ENCODE results near the gene PTPRF.

The PTPRF gene

DNA sequence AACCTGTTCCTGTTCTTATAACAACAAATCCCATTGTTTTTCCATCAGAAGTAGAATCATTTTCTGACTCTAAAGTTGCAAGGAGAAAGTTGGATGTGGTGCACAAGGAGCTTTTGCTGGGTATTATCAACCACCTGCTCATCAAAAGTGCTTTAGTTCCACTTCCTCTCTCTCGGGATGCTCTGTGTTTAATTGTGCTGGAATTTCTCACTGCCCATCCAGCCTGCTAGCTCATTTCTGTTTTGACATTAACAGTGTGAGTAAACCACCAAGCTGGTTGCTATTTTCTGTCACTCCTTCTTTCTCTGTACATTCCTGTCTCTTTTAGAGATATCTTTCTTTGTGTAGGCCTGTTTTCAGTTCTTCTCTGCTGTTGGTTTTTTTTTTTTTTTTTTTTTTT is 125.3 kb downstream of the PTPRF start:
- no peak overlapping the region for H3K27ac ChIP-seq (ENCODE audit: low read length, poor library complexity, severe bottlenecking)
- H3K36me3 ChIP-seq (ENCODE audit: control insufficient read depth in 1 of 2, insufficient read depth in 2 of 2, low read depth in 1 of 2, low read length in 2 of 2), result peaks cover 48 to 77% of the 10 kb centered on the region in 2 experiments
- no peak overlapping the region for H4K91ac ChIP-seq (ENCODE audit: low read length)
- H2BK120ac ChIP-seq (ENCODE audit: low read depth, low read length), result no peak overlapping the region
- no peak overlapping the region for H2BK5ac ChIP-seq (ENCODE audit: low read depth, low read length, poor library complexity, severe bottlenecking)
- H3K14ac ChIP-seq (ENCODE audit: low read length in 2 of 2), result no peak overlapping the region
- no peak overlapping the region for H3K18ac ChIP-seq (ENCODE audit: low read depth in 1 of 2, low read length in 2 of 2)
- peaks cover 6% of the 10 kb centered on the region for H3K4me1 ChIP-seq (ENCODE audit: control insufficient read depth, insufficient read depth, low read depth, low read length)
- no peak overlapping the region for H3K9ac ChIP-seq (ENCODE audit: low read length)
- no peak overlapping the region for H3K4me3 ChIP-seq (ENCODE audit: insufficient read depth in 1 of 2, low read depth in 1 of 2, low read length in 2 of 2)
- no peak overlapping the region for H2BK12ac ChIP-seq (ENCODE audit: low read length in 2 of 2)
- no peak overlapping the region for H2BK15ac ChIP-seq (ENCODE audit: low read depth, poor library complexity, severe bottlenecking)
- DNase-seq, result no peak
- no peaks in the 10 kb centered on the region for H3K9me3 ChIP-seq (ENCODE audit: control insufficient read depth, low read length)
- H3K79me1 ChIP-seq (replicated peaks; ENCODE audit: low read length, poor library complexity, severe bottlenecking), result peaks cover 29% of the 10 kb centered on the region
- H2AFZ ChIP-seq (ENCODE audit: low read depth, low read length), result no peak overlapping the region
- no peak overlapping the region for H2AK5ac ChIP-seq (ENCODE audit: low read length, severe bottlenecking)
- no peak overlapping the region for H3K4ac ChIP-seq (ENCODE audit: low read depth in 1 of 2, low read length in 2 of 2)
- H3K27me3 ChIP-seq (ENCODE audit: control insufficient read depth in 1 of 2, insufficient read depth in 1 of 2, low read length in 2 of 2), result no peaks in the 10 kb centered on the region
- 83% methylated on average over 1 of the region's 1 CpG for WGBS
- H4K8ac ChIP-seq (ENCODE audit: low read length), result no peak overlapping the region
- no peak overlapping the region for H3K4me2 ChIP-seq (ENCODE audit: low read length, poor library complexity, severe bottlenecking)
- no peak overlapping the region for H3K23ac ChIP-seq (ENCODE audit: low read length in 2 of 2)

DNA sequence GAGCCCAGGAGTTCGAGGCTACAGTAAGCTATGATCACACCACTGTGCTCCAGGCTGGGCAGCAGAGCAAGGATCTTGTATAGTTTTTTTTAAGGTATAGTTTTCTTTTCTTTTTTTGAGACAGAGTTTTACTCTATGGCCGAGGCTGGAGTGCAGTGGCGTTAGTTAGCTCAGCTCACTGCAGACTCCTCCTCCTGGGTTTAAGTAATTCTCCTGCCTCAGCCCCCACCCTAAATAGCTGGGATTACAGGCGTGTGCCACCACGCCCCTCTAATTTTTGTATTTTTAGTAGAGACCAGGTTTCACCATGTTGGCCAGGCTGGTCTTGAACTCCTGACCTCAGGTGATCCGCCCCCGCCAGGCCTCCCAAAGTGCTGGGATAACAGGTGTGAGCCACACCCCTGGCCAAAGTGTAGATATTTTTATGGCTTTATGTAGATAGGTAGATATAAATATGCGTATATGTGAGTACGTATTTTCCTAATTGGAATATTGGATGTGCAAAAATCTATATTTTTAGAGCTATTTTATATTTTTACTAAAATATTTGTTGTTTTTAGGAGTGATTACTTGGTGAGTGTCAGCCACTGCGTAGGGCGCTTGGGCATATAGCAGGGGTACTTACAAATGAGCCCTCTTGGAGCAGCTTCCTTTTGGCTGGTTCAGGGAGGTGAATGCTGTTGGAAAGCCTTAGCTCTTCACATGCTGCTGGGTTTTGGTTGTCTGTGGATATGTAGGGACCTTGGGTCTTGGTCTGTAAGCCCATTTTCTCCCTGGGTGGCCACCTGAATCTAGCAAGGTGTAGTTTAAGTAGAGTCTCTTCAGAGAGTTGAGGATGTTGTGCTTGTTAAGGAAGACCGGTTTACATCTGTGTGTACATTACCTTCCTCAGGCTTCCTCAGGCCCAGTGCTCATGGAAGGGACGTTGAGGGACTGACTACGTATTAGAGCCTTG is 128.8 kb downstream of the PTPRF start:
- Histone ChIP-seq H3K14ac (ENCODE audit: low read length in 2 of 2) (no peak overlapping the region), H4K91ac (ENCODE audit: low read length) (no peak overlapping the region), H3K27me3 (ENCODE audit: control insufficient read depth in 1 of 2, insufficient read depth in 1 of 2, low read length in 2 of 2) (no peaks in the 10 kb centered on the region), H3K4me1 (ENCODE audit: control insufficient read depth, insufficient read depth, low read depth, low read length) (no peaks in the 10 kb centered on the region), H3K9me3 (ENCODE audit: control insufficient read depth, low read length) (no peaks in the 10 kb centered on the region), H3K79me1 (replicated peaks; ENCODE audit: low read length, poor library complexity, severe bottlenecking) (peaks cover 42% of the 10 kb centered on the region), H2BK12ac (ENCODE audit: low read length in 2 of 2) (no peak overlapping the region), H3K27ac (ENCODE audit: low read length, poor library complexity, severe bottlenecking) (no peak overlapping the region), H3K4me2 (ENCODE audit: low read length, poor library complexity, severe bottlenecking) (no peak overlapping the region), H2BK120ac (ENCODE audit: low read depth, low read length) (no peak overlapping the region), H3K4me3 (ENCODE audit: insufficient read depth in 1 of 2, low read depth in 1 of 2, low read length in 2 of 2) (no peak overlapping the region), H2BK5ac (ENCODE audit: low read depth, low read length, poor library complexity, severe bottlenecking) (no peak overlapping the region), H2BK15ac (ENCODE audit: low read depth, poor library complexity, severe bottlenecking) (no peak overlapping the region), H2AFZ (ENCODE audit: low read depth, low read length) (no peak overlapping the region), H4K8ac (ENCODE audit: low read length) (no peak overlapping the region), H2AK5ac (ENCODE audit: low read length, severe bottlenecking) (no peak overlapping the region), H3K18ac (ENCODE audit: low read depth in 1 of 2, low read length in 2 of 2) (no peak overlapping the region), H3K4ac (ENCODE audit: low read depth in 1 of 2, low read length in 2 of 2) (no peak overlapping the region), H3K9ac (ENCODE audit: low read length) (no peak overlapping the region), H3K23ac (ENCODE audit: low read length in 2 of 2) (no peak overlapping the region), H3K36me3 (ENCODE audit: control insufficient read depth in 1 of 2, insufficient read depth in 2 of 2, low read depth in 1 of 2, low read length in 2 of 2) (peaks cover 77 to 91% of the 10 kb centered on the region in 2 experiments)
- no peak for DNase-seq
- WGBS, result 97% methylated on average over 12 of the region's 14 CpGs

DNA sequence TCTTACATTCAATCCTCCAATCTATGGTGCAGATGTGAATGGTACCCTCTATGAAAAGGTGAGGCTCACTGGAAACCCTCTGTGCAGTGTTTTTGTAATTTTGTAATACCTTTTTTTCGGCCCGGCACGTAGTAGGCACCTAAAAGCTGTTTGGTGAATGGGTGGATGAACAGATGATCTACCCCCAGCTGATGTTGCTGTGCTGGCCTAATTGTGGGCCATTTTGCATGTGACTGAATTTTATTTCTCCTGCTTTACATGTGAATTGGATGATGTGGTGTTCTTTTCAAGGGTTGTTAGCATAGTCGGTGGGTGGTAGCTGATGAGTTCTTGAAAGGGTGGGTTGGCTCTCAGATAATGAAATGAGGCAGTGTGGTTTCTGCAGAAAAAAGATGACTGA is 129.7 kb downstream of the PTPRF start:
- H3K9me3 ChIP-seq (ENCODE audit: control insufficient read depth, low read length), result no peaks in the 10 kb centered on the region
- no peak overlapping the region for H2AK5ac ChIP-seq (ENCODE audit: low read length, severe bottlenecking)
- no peak overlapping the region for H2BK15ac ChIP-seq (ENCODE audit: low read depth, poor library complexity, severe bottlenecking)
- H2BK5ac ChIP-seq (ENCODE audit: low read depth, low read length, poor library complexity, severe bottlenecking), result no peak overlapping the region
- H3K18ac ChIP-seq (ENCODE audit: low read depth in 1 of 2, low read length in 2 of 2), result no peak overlapping the region
- H3K23ac ChIP-seq (ENCODE audit: low read length in 2 of 2), result no peak overlapping the region
- H3K14ac ChIP-seq (ENCODE audit: low read length in 2 of 2), result no peak overlapping the region
- H3K9ac ChIP-seq (ENCODE audit: low read length), result no peak overlapping the region
- H2AFZ ChIP-seq (ENCODE audit: low read depth, low read length), result no peak overlapping the region
- DNase-seq, result no peak
- WGBS, result 98% methylated on average over 4 of the region's 4 CpGs
- H4K91ac ChIP-seq (ENCODE audit: low read length), result no peak overlapping the region
- H3K27me3 ChIP-seq (ENCODE audit: control insufficient read depth in 1 of 2, insufficient read depth in 1 of 2, low read length in 2 of 2), result no peaks in the 10 kb centered on the region
- H3K27ac ChIP-seq (ENCODE audit: low read length, poor library complexity, severe bottlenecking), result no peak overlapping the region
- no peak overlapping the region for H2BK120ac ChIP-seq (ENCODE audit: low read depth, low read length)
- H4K8ac ChIP-seq (ENCODE audit: low read length), result no peak overlapping the region
- H3K36me3 ChIP-seq (ENCODE audit: control insufficient read depth in 1 of 2, insufficient read depth in 2 of 2, low read depth in 1 of 2, low read length in 2 of 2), result peaks cover 73 to 91% of the 10 kb centered on the region in 2 experiments
- H3K4ac ChIP-seq (ENCODE audit: low read depth in 1 of 2, low read length in 2 of 2), result no peak overlapping the region
- H3K4me3 ChIP-seq (ENCODE audit: insufficient read depth in 1 of 2, low read depth in 1 of 2, low read length in 2 of 2), result no peak overlapping the region
- H3K79me1 ChIP-seq (replicated peaks; ENCODE audit: low read length, poor library complexity, severe bottlenecking), result peaks cover 39% of the 10 kb centered on the region
- H3K4me1 ChIP-seq (ENCODE audit: control insufficient read depth, insufficient read depth, low read depth, low read length), result no peaks in the 10 kb centered on the region
- H3K4me2 ChIP-seq (ENCODE audit: low read length, poor library complexity, severe bottlenecking), result no peak overlapping the region
- no peak overlapping the region for H2BK12ac ChIP-seq (ENCODE audit: low read length in 2 of 2)

DNA sequence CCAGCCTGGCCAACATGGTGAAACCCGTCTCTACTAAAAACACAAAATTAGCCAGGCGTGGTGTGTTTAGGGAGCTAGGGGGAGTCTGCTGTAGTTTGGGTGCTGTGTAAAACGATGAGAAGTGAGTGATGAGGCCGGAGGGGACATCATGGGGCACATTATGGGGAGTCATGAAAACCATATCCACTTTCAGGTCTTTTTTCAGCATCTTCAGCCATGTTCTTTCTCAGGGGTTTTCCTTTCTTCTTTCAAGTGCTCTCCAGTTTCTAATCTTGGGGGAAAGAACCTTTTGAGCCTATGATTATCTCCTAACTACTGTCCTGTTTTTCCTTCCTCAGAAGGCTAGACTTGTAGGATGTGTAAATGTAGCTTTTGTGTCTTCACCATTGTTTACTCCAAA is 133.7 kb downstream of the PTPRF start:
- H3K18ac ChIP-seq (ENCODE audit: low read depth in 1 of 2, low read length in 2 of 2), result no peak overlapping the region
- 100% methylated on average over 3 of the region's 4 CpGs for WGBS

More for the DNA sequence above, 133.7 kb downstream of the PTPRF start:
- H4K8ac ChIP-seq (ENCODE audit: low read length), result no peak overlapping the region
- no peak for DNase-seq
- no peak overlapping the region for H3K4ac ChIP-seq (ENCODE audit: low read depth in 1 of 2, low read length in 2 of 2)
- H2BK5ac ChIP-seq (ENCODE audit: low read depth, low read length, poor library complexity, severe bottlenecking), result no peak overlapping the region
- no peak overlapping the region for H3K23ac ChIP-seq (ENCODE audit: low read length in 2 of 2)
- no peak overlapping the region for H3K9ac ChIP-seq (ENCODE audit: low read length)
- H3K4me2 ChIP-seq (ENCODE audit: low read length, poor library complexity, severe bottlenecking), result no peak overlapping the region
- H3K27me3 ChIP-seq (ENCODE audit: control insufficient read depth in 1 of 2, insufficient read depth in 1 of 2, low read length in 2 of 2), result no peaks in the 10 kb centered on the region
- no peak overlapping the region for H4K91ac ChIP-seq (ENCODE audit: low read length)
- H3K4me3 ChIP-seq (ENCODE audit: insufficient read depth in 1 of 2, low read depth in 1 of 2, low read length in 2 of 2), result no peak overlapping the region
- no peak overlapping the region for H2BK12ac ChIP-seq (ENCODE audit: low read length in 2 of 2)
- H3K14ac ChIP-seq (ENCODE audit: low read length in 2 of 2), result no peak overlapping the region
- no peak overlapping the region for H2BK120ac ChIP-seq (ENCODE audit: low read depth, low read length)
- no peak overlapping the region for H2AK5ac ChIP-seq (ENCODE audit: low read length, severe bottlenecking)
- H3K9me3 ChIP-seq (ENCODE audit: control insufficient read depth, low read length), result no peaks in the 10 kb centered on the region
- H3K27ac ChIP-seq (ENCODE audit: low read length, poor library complexity, severe bottlenecking), result no peak overlapping the region
- peaks cover 44% of the 10 kb centered on the region for H3K79me1 ChIP-seq (replicated peaks; ENCODE audit: low read length, poor library complexity, severe bottlenecking)
- no peak overlapping the region for H2AFZ ChIP-seq (ENCODE audit: low read depth, low read length)
- peaks cover 13% of the 10 kb centered on the region for H3K4me1 ChIP-seq (ENCODE audit: control insufficient read depth, insufficient read depth, low read depth, low read length)
- peaks cover 73 to 91% of the 10 kb centered on the region in 2 experiments for H3K36me3 ChIP-seq (ENCODE audit: control insufficient read depth in 1 of 2, insufficient read depth in 2 of 2, low read depth in 1 of 2, low read length in 2 of 2)
- H2BK15ac ChIP-seq (ENCODE audit: low read depth, poor library complexity, severe bottlenecking), result no peak overlapping the region
